SK-N-MC (cell line): ENCODE measurements around the gene KRTAP4-4.

ENCODE experiments used
- EZH2 ChIP-seq: fragments of 200-600 bp; sonication (generic); IDR thresholded peaks from one replicate; pipeline ENCODE4 v1.6.1; 2017; ENCODE audit warnings: antibody characterized with exemption
- POLR2AphosphoS5 ChIP-seq: IDR thresholded peaks from 2 replicates; pipeline ENCODE4 v1.6.1; 2012; ENCODE audit warnings: mild to moderate bottlenecking, low read depth, low read length, borderline replicate concordance

GRCh38 chr17:41118721-41119120 lies 41.8 kb downstream of the KRTAP4-4 start:
- no peak for TF ChIP-seq POLR2AphosphoS5
- no peak for TF ChIP-seq EZH2
